Nephron progenitor cell (in vitro differentiated cells): ENCODE measurements around the gene FBXL22.

ENCODE experiments used
- DNase-seq: peaks from one replicate; pipeline ENCODE4 v3.0.0; 2021
- H3K27ac Mint-ChIP-seq: 2 replicates; pipeline ENCODE4 v1.8.0; 2021; ENCODE audit warnings: mild to moderate bottlenecking, moderate library complexity, mixed read lengths
- H3K27me3 Mint-ChIP-seq: 2 replicates; pipeline ENCODE4 v1.8.0; 2021; ENCODE audit warnings: mild to moderate bottlenecking, low read depth, mixed read lengths; ENCODE audit not compliant: poor library complexity
- H3K36me3 Mint-ChIP-seq: 2 replicates; pipeline ENCODE4 v1.8.0; 2021; ENCODE audit warnings: low read depth, mixed read lengths
- H3K4me1 Mint-ChIP-seq: 2 replicates; pipeline ENCODE4 v1.8.0; 2021; ENCODE audit warnings: mixed read lengths
- H3K4me3 Mint-ChIP-seq: 2 replicates; pipeline ENCODE4 v1.8.0; 2021; ENCODE audit warnings: mild to moderate bottlenecking, moderate library complexity, mixed read lengths
- H3K9me3 Mint-ChIP-seq: 2 replicates; pipeline ENCODE4 v1.8.0; 2021; ENCODE audit warnings: mild to moderate bottlenecking, moderate library complexity, mixed read lengths
- TF ChIP-seq, protein P1 (sequence below): fragments of 200-600 bp; sonication (generic); IDR thresholded peaks from 2 replicates; pipeline ENCODE4 v1.5.0; 2021; ENCODE audit warnings: antibody characterized with exemption

FBXL22 gene

DNA sequence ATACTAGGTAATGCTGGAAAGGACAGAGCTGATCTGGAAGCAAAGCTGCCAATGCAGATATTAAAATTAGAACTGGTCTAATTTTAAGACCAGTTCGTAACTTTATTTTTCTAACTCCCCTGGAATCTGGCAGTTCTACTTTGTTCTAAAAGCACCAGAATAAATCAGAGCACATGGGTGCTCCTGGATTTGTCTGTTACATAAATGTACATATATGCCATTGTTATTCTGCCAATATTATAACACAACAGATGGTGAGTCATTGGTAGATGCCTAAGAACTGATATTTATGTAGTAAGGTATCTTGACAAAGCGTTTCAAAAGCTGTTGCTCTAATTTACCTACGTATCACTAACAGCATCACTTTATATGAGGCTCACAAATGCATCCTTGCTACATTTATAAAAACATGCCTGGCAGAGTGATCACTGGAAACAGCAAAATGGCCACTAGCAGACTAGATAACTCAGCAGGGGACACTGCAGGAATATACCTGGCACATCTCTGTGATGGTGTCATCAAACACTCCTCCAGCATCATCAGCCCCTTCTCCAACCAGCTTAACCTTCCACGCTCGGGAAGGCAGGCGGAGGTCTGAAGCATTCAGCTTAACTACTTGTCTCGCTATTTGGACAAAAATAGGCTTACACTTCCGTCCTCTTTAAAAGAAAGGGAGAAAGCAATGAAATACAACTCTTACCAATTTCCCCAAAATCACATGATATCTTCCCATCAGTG lies 26.2 kb downstream of the FBXL22 start:
- Mint-ChIP-seq H3K4me1 (no peaks in the 10 kb centered on the region), H3K27me3 (no peaks in the 10 kb centered on the region), H3K36me3 (peaks cover 83% of the 10 kb centered on the region), H3K9me3 (peaks cover 33% of the 10 kb centered on the region), H3K27ac (no peak overlapping the region), H3K4me3 (no peak overlapping the region)
- TF ChIP-seq, protein P1, sequence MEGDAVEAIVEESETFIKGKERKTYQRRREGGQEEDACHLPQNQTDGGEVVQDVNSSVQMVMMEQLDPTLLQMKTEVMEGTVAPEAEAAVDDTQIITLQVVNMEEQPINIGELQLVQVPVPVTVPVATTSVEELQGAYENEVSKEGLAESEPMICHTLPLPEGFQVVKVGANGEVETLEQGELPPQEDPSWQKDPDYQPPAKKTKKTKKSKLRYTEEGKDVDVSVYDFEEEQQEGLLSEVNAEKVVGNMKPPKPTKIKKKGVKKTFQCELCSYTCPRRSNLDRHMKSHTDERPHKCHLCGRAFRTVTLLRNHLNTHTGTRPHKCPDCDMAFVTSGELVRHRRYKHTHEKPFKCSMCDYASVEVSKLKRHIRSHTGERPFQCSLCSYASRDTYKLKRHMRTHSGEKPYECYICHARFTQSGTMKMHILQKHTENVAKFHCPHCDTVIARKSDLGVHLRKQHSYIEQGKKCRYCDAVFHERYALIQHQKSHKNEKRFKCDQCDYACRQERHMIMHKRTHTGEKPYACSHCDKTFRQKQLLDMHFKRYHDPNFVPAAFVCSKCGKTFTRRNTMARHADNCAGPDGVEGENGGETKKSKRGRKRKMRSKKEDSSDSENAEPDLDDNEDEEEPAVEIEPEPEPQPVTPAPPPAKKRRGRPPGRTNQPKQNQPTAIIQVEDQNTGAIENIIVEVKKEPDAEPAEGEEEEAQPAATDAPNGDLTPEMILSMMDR: no peak
- no peak for DNase-seq

DNA sequence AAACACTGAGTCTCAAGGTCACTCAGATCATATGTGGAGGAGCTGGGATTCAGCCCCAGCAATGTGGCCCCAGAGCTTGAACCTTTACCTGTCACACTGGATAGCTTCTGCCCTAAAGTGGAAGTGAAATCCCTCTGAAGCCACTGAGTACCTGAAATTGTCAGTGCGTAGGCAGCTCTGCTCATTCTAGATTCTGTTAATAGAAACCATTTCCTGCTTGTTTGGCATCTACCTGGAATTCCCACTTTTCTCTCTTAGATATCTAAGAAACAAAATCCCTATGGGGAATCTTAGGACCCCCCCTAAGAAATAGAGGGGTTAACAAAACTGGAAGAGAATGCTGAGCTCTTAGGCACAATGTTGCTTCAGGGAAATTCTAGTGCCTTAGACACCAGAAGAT lies 29.8 kb downstream of the FBXL22 start:
- DNase-seq: no peak
- Mint-ChIP-seq H3K27ac (no peak overlapping the region), H3K4me3 (no peak overlapping the region), H3K9me3 (peaks cover 5% of the 10 kb centered on the region), H3K36me3 (peaks cover 83% of the 10 kb centered on the region), H3K4me1 (no peaks in the 10 kb centered on the region), H3K27me3 (no peaks in the 10 kb centered on the region)
- TF ChIP-seq, protein P1: no peak

DNA sequence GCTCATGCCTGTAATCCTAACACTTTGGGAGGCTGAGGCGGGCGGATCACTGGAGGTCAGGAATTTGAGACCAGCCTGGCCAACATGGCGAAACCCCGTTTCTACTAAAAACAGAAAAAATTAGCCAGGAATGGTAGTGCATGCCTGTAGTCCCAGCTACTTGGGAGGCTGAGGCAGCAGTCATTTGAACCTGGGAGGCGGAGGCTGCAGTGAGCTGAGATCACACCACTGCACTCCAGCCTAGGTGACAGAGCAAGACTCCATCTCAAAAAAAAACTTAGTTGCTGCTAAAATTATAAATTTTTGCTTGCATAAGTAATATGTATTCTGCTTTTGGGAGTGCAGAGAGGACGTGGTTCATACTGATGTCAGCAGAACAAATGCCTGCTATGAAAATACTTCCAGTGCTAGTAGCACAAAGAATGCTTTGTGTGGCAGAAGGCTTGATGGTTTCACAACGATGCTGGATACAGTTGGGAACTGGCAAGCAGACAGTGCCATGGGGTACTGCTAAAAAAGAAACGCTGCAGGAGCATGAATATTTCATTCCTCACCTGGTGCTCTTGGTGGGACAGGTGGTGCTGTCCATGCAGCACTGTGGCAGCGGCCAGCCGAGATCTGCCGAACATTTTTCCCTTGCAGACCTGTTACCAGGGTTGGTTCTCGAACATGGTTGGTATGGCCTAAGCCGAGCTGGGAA lies 31.1 kb downstream of the FBXL22 start:
- DNase-seq: no peak
- H3K27me3 Mint-ChIP-seq: no peaks in the 10 kb centered on the region
- H3K36me3 Mint-ChIP-seq: peaks cover 81% of the 10 kb centered on the region
- H3K4me3 Mint-ChIP-seq: no peak overlapping the region
- no peak overlapping the region for H3K27ac Mint-ChIP-seq
- no peaks in the 10 kb centered on the region for H3K9me3 Mint-ChIP-seq
- H3K4me1 Mint-ChIP-seq: no peaks in the 10 kb centered on the region
- TF ChIP-seq, protein P1: no peak

DNA sequence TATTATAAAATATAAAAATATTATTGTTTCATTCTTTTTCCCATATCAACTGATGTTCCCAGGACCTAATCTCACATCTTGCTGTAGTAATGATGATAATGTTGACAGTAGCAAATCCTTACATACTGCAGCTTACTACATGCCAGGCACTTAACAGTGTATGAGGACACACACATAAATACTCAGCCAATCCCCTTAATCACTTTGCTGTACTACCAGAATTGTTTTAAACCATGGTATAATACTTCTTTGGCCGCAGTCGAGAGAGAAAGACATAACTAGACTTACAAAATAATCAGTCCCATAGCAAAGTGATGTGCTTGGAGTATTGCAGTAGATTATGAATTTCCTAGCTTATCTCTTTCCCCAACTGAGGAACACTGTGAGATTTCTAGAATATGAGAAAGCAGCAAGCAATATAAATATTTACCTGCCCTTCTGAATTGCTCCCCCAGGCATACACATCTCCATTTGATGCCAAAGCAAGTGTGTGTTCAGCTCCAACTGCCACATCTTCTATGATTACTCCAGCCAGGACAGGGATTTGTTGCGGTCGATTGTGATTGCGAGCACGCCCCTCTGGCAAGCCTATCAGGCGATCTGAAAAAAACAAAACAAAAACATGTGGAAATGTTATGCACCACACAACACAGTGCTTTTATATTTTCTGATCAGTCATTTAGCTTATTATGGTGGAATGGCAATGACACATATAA lies 33.0 kb downstream of the FBXL22 start:
- Mint-ChIP-seq H3K27ac (no peak overlapping the region), H3K27me3 (no peaks in the 10 kb centered on the region), H3K9me3 (no peaks in the 10 kb centered on the region), H3K4me3 (no peak overlapping the region), H3K36me3 (peaks cover 79% of the 10 kb centered on the region), H3K4me1 (no peaks in the 10 kb centered on the region)
- TF ChIP-seq, protein P1: no peak
- no peak for DNase-seq

DNA sequence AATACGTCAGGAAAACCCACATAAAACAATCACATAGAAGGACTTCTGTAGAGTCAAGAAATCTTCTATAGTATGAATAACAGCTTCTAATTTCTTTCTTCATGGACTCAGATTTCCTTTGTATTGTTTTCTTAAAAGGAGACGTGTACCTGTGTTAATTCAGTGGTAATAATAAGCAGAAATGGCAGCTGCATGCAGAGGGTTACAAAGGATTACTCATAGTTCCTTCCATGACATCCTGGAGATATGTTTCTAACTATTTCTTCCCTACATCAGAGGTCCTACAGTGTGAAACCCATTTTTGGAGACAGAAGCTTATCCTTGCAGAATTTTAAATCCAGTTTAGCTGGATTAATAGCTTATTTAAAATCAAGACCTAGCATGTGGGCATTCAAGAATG lies 36.1 kb downstream of the FBXL22 start:
- Mint-ChIP-seq H3K36me3 (peaks cover 72% of the 10 kb centered on the region), H3K4me1 (no peaks in the 10 kb centered on the region), H3K9me3 (no peaks in the 10 kb centered on the region)

More for the DNA sequence above, 36.1 kb downstream of the FBXL22 start:
- Mint-ChIP-seq H3K4me3 (no peak overlapping the region), H3K27ac (no peak overlapping the region), H3K27me3 (no peaks in the 10 kb centered on the region)
- DNase-seq: no peak
- TF ChIP-seq, protein P1: no peak
